Measurements from ENCODE around the gene TRPC4. TPM values are rescaled to one million over a fixed set of nuclear protein-coding genes. Genes with fewer than 3 reads are reported as not detected.

TRPC4 gene
- total RNA-seq, 1 experiment from 2014 or later: 0.10 TPM

DNA sequence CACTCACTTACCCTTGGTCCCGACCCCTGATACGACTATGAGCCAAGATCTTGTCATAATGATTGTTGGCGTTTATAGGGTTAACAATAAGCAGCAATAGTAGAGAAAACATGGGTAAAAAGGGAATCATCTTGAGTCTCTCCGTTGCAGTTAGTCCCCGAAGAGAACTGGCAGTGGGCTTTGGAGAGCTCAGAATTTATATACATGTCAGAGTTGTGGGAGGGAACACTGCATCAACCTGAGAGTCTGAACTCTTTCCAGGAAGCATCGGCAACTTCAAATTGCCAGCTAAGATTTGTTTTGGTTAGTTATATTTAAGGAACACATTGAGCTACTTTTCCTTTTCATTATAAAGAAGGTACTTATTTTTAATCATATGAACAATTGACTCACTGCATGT lies 271.0 kb downstream of the TRPC4 start, which contains the start of gene POSTN:
TSS of gene POSTN (minus strand) at position 172 of the 400 bp plus-strand sequence. CDS start at position 130, 42 bp downstream.
- in situ Hi-C loops (cut with HindIII; ENCODE audit: low pct_unique_long_range_greater_than_20kb, low sequenced_read_pairs) (no loop called here), intact Hi-C loops (cut with micrococcal nuclease; ENCODE audit: unreplicated experiment) (no loop called here)
- Histone ChIP-seq H3K4me3 (ENCODE audit: low read depth in 2 of 2, low read length in 2 of 2) (peak within 1 kb of the TSS in 1 of 2 experiments; percentile 17; a peak in 1 of 4 replicates), H3K36me3 (ENCODE audit: control insufficient read depth, insufficient read depth, low read length) (no peaks in the 10 kb centered on the region), H3K9me3 (ENCODE audit: control insufficient read depth, insufficient read depth, low read depth, low read length) (no peaks in the 10 kb centered on the region), H3K27me3 (ENCODE audit: control insufficient read depth, insufficient read depth, low read length) (no peaks in the 10 kb centered on the region), H3K27ac (ENCODE audit: low read length) (no peak within 1 kb of the TSS), H3K4me1 (ENCODE audit: control insufficient read depth, insufficient read depth, low read length) (no peaks in the 10 kb centered on the region)
- DNase-seq (ENCODE audit: low read depth, low spot score): no peak
- BruUV-seq (replicated peaks): no TSS peak
- no peak for TF ChIP-seq SIN3A (IDR thresholded peaks at IDR 0.05; ENCODE audit: borderline replicate concordance, insufficient read depth, low read depth, low read length)
- TF ChIP-seq, protein P1, sequence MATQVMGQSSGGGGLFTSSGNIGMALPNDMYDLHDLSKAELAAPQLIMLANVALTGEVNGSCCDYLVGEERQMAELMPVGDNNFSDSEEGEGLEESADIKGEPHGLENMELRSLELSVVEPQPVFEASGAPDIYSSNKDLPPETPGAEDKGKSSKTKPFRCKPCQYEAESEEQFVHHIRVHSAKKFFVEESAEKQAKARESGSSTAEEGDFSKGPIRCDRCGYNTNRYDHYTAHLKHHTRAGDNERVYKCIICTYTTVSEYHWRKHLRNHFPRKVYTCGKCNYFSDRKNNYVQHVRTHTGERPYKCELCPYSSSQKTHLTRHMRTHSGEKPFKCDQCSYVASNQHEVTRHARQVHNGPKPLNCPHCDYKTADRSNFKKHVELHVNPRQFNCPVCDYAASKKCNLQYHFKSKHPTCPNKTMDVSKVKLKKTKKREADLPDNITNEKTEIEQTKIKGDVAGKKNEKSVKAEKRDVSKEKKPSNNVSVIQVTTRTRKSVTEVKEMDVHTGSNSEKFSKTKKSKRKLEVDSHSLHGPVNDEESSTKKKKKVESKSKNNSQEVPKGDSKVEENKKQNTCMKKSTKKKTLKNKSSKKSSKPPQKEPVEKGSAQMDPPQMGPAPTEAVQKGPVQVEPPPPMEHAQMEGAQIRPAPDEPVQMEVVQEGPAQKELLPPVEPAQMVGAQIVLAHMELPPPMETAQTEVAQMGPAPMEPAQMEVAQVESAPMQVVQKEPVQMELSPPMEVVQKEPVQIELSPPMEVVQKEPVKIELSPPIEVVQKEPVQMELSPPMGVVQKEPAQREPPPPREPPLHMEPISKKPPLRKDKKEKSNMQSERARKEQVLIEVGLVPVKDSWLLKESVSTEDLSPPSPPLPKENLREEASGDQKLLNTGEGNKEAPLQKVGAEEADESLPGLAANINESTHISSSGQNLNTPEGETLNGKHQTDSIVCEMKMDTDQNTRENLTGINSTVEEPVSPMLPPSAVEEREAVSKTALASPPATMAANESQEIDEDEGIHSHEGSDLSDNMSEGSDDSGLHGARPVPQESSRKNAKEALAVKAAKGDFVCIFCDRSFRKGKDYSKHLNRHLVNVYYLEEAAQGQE (IDR thresholded peaks at IDR 0.05; ENCODE audit: insufficient read depth in 1 of 2, low read depth in 2 of 2, low read length in 1 of 2): no peak
- TF ChIP-seq, protein P2, sequence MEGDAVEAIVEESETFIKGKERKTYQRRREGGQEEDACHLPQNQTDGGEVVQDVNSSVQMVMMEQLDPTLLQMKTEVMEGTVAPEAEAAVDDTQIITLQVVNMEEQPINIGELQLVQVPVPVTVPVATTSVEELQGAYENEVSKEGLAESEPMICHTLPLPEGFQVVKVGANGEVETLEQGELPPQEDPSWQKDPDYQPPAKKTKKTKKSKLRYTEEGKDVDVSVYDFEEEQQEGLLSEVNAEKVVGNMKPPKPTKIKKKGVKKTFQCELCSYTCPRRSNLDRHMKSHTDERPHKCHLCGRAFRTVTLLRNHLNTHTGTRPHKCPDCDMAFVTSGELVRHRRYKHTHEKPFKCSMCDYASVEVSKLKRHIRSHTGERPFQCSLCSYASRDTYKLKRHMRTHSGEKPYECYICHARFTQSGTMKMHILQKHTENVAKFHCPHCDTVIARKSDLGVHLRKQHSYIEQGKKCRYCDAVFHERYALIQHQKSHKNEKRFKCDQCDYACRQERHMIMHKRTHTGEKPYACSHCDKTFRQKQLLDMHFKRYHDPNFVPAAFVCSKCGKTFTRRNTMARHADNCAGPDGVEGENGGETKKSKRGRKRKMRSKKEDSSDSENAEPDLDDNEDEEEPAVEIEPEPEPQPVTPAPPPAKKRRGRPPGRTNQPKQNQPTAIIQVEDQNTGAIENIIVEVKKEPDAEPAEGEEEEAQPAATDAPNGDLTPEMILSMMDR (IDR thresholded peaks at IDR 0.05): no peak
- TF ChIP-seq POLR2AphosphoS5 (IDR thresholded peaks at IDR 0.05; ENCODE audit: low read depth, low read length): no peak
- TF ChIP-seq TCF7L2 (IDR thresholded peaks at IDR 0.05; ENCODE audit: low read depth, low read length): no peak
- ChIA-PET POLR2A (no interaction called here), CTCF (no interaction called here)
- ATAC-seq: no peak

DNA sequence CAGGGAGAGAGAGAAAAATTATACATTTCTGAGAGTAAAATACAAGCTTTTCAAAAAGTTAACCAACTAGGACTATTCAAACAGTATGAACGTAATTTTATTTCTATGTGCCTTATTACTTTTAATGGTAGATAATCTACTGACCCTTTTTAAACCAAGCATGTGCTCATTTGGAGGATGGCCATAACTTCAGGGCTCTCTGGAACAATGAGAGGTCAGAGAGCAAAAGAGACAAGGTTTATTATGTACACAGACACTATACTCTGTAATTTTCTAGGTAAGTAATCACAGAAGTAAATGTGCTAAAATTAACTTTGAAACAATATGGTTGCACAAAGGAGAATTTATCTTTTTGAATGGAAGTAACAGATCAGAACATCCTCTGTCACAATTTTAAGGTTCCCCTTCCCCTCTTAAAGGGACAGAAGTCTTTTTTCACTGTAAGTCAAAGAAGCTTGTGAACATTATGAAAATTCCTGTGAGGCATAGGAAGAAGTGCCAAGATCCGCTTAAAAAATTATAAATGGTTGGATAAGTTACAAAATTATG lies 272.0 kb downstream of the TRPC4 start:
- ChIA-PET POLR2A (no interaction called here), CTCF (no interaction called here)
- intact Hi-C loops (cut with micrococcal nuclease; ENCODE audit: unreplicated experiment): no loop called here
- no TSS peak for BruUV-seq (replicated peaks)
- H3K27me3 ChIP-seq (ENCODE audit: control insufficient read depth, insufficient read depth, low read length): no peaks in the 10 kb centered on the region
- no peaks in the 10 kb centered on the region for H3K9me3 ChIP-seq (ENCODE audit: control insufficient read depth, insufficient read depth, low read depth, low read length)
- no peak overlapping the region for H3K27ac ChIP-seq (ENCODE audit: low read length)
- H3K4me1 ChIP-seq (ENCODE audit: control insufficient read depth, insufficient read depth, low read length): no peaks in the 10 kb centered on the region
- in situ Hi-C loops (cut with HindIII; ENCODE audit: low pct_unique_long_range_greater_than_20kb, low sequenced_read_pairs): no loop called here
- no peaks in the 10 kb centered on the region for H3K36me3 ChIP-seq (ENCODE audit: control insufficient read depth, insufficient read depth, low read length)
- ATAC-seq (no peak), DNase-seq (ENCODE audit: low read depth, low spot score) (no peak)
- TF ChIP-seq, protein P2 (IDR thresholded peaks at IDR 0.05): no peak
- TF ChIP-seq POLR2AphosphoS5 (IDR thresholded peaks at IDR 0.05; ENCODE audit: low read depth, low read length): no peak
- TF ChIP-seq TCF7L2 (IDR thresholded peaks at IDR 0.05; ENCODE audit: low read depth, low read length): no peak
- no peak for TF ChIP-seq SIN3A (IDR thresholded peaks at IDR 0.05; ENCODE audit: borderline replicate concordance, insufficient read depth, low read depth, low read length)
- TF ChIP-seq, protein P1 (IDR thresholded peaks at IDR 0.05; ENCODE audit: insufficient read depth in 1 of 2, low read depth in 2 of 2, low read length in 1 of 2): no peak
- H3K4me3 ChIP-seq (ENCODE audit: low read depth in 2 of 2, low read length in 2 of 2): peak overlapping the region in 1 of 2 experiments; percentile 17; a peak in 1 of 4 replicates
